GM19455 (cell line): Measurements from ENCODE around the gene PICK1.

Experiments
- ATAC-seq: cut with Tn5 transposase; IDR thresholded peaks from one replicate; pipeline ENCODE4 v1.9.1; 2021; ENCODE audit not compliant: unreplicated experiment

Gene PICK1

GRCh38 chr22:38056969-38057891, at the start of gene PICK1:
Gene PICK1 (plus strand): TSS chr22:38057404. CDS start chr22:38057810, 406 bp downstream.
- peak; percentile 80 for ATAC-seq

DNA sequence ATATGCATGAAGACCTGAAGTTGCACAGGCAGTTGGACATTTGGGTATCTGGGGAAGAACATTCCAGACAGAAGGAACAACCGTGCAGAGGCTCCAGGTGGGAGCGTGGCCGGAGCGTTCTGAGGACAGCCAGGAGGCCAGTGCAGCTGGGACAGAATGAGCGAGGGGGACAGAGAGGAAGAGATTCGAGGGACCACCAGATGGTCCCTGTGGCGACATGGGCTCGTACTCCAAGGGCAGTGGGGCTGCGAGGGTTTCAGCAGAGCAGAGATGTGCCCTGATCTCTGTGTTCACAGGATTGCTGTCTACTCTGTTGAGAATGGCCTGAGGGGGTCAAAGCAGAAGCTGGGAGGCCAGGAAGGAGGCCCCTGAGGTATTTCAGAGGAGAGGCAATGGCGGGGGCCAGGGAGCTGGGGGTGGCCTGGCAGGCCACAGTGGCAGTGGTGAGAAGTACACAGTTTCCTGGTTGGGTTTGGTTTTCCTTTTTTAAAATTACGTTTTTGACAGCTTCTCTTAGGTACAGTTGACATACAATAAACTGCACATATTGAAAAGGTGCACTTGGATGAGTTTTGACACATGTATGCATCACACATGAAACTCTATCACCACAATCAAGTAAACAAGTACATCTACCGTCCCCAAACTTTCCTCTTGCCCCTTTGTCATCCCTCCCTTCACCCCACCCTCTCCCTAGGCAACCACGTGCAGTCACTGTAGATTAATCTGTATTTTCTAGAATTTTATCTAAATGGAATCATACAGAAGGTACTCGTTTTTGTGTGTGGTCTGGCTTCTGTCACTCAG, 48.0 kb upstream of the PICK1 start:
- ATAC-seq, result no peak

- no peak for ATAC-seq
Observed at GRCh38 chr22:38012604-38013072, 44.6 kb upstream of the PICK1 start.

DNA sequence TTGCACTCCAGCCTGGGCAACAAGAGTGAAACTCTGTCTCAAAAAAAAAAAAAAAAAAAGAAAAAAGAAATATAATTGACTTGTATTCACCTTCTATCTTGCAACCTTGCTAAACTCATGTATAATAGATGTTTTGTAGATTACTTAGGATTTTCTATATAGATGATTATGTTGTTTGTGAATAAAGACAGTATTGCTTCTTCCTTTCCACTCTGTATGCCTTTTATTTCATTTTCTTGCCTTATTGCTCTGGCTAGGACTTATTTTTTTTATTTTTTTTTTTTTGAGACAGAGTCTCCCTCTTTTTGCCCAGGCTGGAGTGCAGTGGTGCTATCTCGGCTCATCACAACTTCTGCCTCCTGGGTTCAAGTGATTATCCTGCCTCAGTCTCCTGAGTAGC, 43.1 kb upstream of the PICK1 start:
- no peak for ATAC-seq

GRCh38 chr22:38016182-38017151, 40.7 kb upstream of the PICK1 start:
- ATAC-seq, result no peak

DNA sequence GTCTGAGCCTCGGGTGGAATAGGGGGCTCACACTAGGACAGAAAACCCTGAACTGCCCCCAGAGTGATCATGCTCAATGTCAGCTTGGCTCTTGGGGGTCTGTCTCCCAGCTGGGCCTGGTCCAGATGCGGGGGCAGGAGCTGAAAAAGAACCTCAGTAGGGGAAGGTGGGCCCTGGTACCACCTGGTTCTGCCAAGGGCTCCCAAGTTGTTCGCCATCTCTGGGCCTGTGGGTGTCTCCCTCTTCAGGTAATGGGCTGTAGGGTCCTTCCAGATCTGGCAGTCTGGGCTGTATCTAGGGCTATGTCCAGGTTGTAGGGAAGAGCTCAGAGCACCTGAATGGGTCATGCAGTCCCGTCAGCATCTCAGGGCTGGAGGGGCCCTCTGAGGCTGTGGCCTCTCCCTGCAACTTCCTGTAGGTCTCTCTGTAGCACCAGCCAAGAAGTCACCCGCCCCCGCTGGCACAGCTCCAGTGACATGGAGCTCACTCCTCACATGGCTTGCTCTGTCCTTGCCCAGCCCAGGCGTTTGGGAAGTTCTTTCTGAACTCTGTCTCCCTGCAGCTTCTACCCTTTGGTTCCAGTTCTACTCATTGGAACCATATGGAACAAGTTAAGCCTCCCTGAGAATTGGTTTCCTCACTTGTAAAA, 39.8 kb upstream of the PICK1 start:
- ATAC-seq, result no peak

DNA sequence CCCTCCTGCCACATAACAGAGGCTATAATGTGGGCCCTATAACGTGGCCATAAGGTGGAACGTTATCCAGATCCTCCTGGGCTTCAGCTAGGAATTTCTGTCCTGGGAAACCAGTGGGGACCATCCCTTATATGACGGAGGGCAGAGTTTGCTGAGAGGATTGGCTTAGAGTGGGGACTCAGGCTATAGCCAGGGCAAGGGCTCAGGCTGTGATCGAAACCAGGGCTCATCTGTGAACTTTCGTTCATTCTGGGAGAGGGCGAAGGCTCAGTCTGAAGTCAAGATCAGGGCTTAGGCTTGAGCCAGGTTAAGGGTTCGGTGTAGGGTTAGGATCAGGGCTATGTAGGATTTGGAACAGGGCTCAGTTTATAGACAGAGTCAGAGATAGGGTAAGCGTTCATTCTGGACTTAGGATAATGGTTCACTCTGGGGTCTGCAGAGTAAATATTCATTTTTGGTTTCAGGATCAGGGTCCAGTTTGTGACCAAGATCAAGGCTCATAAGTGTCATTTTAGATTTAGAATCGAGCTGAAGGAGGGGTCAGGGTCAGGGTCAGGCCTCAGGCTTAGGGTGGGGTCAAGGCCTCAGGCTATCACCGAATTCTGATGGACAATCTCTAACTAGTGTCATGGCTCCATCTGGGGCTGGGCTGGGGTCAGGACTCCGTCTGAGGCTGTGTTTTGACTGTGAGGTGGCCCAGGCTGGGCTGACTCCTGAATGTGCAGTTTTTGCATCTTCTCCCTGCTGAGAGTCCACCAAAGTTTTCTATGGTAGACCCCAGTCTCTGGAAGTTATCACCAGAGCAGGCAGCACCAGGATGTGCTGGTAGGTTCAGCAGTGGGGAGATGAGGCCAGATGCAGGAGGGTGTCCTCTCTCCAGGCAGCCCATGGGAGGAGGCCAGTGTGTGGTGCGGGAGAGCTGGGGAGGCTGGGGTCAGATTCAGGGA, 39.0 kb upstream of the PICK1 start:
- no peak for ATAC-seq

DNA sequence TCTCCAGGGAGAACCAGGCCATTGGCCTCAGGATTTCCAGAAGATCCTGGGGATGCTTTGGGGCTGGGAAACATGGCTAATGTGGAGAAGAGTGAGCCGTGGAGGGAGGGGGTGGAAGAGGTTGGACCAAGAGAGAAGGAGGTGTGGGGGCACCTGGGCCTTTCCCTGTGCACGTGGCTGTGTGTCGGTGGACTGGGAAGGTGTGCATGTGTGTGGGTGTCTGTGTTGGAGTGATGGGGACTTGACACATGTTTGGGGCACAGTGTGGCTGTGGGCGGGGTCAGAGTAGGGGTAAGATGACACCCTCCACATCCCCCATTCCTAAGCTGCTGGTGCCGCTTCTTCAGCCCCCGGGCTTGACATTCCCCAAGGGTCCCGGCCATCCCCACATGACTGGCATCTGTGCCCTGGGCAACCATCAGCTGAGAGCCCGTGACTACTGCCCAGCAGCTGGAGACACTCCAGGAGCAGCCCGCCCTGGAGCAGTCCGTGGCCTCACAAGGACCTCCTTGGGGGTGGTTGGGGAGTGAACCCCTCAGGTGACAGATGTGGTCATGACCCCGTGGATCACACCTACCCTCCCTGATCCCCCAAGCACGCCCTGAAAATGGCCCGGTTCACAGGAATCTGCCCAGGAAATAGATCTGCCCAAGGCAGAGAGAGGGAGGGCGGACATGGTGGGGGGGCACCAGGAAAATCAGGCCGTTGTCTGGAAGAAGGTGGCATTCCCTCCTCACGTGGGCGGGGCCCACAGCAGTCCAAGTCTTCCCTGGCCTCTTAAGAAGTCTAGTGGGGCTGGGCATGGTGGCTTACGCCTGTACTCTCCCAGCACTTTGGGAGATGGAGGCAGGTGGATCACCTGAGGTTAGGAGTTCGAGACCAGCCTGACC, 38.0 kb upstream of the PICK1 start:
- ATAC-seq, result no peak

DNA sequence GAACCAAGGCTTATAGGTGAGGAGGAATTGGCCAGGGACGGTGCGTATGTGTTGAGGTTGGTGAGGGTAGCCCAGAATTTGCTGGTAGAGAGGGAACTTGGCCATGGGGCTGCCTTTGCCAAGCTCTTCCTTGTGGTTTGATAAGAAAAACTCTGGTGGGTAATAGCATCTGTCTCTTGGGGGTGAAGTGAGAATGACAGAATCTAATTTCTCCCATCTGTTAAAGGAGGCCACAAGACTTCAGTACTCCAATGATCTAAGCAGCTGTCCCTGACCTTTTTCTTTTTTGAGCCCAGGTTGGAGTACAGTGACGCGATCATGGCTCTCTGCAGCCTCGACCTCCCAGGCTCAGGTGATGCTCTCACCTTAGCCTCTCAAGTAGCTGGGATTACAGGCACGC, 36.0 kb upstream of the PICK1 start:
- no peak for ATAC-seq

- no peak for ATAC-seq
Observed at GRCh38 chr22:38023045-38023444, 34.2 kb upstream of the PICK1 start.

DNA sequence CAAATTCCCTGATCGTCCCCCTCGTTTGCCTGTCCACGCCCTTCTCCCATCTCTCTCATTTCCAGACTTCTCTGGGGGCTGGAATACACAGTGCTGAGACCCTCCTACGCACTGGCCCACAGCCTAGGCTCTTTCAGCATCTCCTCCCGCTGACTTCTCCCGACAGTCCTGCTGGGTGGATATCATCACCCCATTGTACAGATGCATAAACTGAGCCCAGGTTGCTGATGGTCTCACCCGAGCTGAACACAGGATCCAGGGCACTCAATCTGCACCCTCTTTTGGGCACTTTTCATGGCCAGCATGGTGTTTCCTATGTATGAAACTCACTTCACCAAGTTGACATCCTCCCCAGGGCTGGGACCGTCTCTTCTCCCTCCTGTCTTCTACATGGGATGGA, 31.7 kb upstream of the PICK1 start:
- ATAC-seq, result no peak

DNA sequence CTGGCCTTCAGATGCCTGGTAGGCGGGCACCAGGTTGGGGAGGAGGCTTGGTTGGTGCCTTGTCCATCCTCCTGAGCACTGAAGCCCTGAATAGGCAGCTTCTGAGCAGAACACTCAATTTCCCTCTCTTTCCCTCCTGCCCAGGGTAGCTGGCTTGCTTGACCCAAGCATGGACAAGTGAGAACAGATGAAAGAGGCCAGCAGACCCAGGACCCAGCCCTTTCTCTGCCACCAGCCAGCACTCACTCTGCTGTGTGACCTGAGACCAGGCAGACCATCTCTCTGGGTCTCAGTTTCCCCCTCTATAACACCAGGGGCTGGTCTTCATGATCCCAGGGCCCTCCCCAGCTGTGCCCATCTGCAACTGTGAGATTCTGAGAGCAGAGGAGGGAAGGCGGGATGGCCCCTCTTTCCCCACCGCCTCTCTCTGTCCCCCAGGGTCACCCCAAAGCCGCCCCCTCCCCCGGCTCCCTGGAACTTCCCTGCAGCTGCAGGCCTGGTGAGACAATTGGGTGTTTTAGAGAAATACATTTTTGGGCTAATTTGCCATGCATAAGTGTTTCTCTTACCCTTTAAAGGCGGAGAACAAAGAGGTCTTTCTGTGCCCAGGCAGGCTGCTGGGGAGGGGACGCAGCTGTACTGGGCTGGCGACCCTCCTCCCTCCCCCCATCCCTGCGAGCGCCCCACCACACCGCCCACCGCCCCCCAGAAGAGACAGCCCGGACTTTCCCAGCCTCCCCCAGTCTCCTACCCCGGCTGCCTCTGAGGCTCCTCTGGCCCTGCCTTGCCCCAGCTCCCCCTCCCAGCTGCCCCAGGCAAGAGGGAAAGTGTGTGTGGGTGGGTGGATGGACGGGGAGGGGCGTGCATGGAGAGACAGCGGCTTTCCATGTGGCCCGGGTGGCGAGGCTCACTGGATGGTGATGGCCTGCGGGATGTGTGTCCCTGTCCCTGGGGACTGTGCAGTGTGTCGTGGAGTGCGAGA, 30.8 kb upstream of the PICK1 start:
- no peak for ATAC-seq

DNA sequence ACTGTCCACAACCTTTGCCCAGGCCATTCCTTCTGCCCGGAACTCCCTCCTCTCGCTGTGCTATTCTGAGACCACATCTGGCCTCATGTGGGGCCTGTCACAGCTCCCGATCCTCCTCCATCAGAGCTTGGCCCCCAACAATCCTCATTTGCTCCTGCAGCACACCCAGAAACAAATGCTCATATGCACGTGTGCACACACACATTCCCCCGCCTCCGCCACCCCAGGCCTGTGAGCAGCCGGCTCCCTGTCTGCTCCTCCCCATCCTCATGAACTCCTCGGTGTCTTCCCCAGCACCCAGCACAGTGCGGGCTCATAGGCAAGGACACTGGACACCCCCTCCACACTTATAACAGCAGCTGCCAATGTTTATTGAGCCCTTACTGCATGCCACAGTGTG, 29.7 kb upstream of the PICK1 start:
- no peak for ATAC-seq

DNA sequence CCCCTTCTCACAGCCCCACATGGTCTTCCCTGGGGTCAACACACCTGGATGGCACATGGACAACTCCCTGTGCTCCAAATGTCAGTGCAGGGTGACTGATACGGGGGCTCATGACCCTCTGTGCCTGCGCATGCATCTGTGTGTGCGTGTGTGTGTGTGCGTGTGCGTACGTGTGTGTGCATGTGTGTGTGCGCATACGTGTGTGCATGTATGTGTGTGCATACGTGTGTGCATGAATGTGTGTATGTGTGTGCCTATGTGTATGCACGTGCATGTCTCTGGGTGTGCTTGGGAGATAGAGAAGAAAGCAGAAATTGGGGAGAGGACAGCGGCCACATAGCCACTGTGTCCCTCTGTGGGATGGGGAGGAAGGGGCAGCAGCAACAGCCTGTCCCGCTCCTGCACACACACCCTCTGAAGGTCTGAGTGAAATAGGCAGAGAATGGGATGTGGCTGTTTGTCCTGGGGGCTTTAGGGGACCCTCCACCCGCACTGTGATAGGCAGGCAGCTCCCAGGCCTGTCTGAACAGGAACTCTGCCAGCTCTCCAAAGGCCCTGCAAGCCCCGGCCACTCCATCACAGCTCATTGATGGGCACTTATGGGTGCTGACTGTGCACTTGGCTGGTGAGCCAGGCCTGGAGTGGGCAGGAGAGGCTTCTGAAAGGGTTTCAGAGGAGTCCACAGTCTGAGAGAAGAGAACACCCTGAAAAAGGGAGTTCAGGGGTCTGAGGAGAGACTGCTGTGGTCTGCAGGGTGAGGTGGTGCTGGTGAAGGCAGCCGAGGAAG, 28.7 kb upstream of the PICK1 start:
- no peak for ATAC-seq

DNA sequence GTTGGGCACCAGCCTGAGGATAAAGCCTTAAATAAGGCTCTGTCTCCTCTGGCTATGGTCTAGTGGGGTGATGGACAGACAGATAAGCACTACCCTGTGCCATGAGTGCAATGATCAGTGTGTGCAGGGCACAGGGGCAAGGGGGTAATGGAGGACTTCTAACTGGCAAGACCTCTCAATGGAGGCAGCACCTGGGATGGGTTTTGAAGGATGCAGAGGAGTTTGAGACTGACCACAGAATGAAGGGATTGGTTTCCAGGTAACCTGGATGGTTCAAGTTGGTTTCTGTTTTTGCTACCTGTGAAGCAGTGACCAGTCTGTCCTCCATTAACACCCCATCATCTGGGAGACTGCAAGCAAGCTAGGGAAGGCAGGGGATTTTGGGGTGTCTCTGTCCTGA, 27.8 kb upstream of the PICK1 start:
- ATAC-seq, result no peak

DNA sequence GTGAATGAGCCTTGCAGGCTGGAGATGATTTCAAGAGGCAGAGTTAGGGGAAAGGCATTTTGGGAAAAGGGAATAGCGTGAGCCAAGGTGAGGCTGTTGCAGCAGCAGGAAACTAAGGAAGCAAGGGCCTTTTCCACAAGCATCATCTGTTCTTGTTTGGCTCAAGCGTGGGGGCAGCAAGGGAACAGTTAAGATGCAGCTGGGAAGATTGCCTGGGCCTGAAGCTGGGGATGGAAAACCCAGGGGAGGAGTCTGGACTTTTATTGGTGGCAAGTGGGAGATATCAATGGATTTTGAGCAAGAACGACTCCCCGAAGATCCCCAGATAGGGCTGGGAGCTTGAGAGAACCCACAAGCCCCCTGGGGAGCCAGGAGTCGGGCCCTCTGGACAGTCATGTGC, 27.3 kb upstream of the PICK1 start:
- no peak for ATAC-seq
